IPS-NIHi11 (cell line): ENCODE measurements around the gene ENSA.
A peak's percentile ranks its signal among the peaks of the same experiment; 100 is the strongest.
"Not testable (repeated sequence)": the region's sequence is repeated elsewhere in the genome, so short reads cannot be mapped to it uniquely, and the experiment has no call there.

Source experiments
- DNase-seq: peaks from one replicate; pipeline ENCODE4 v3.0.0; 2012; ENCODE audit warnings: mixed read lengths, low spot score

Gene ENSA

GRCh38 chr1:150580966-150581365 lies 48.4 kb downstream of the ENSA start:
- DNase-seq: not testable (repeated sequence)

GRCh38 chr1:150579945-150580642 lies 49.3 kb downstream of the ENSA start:
- no peak for DNase-seq

GRCh38 chr1:150579110-150579944 lies 50.1 kb downstream of the ENSA start, which contains the start of gene MCL1:
Gene MCL1, minus strand, starts transcription at chr1:150579610. Its CDS starts 80 bp downstream, at chr1:150579530.
- peak; percentile 89 for DNase-seq

- no peak for DNase-seq
Measured at GRCh38 chr1:150578272-150579109, 50.9 kb downstream of the ENSA start.

GRCh38 chr1:150577557-150578271 lies 51.7 kb downstream of the ENSA start:
- no peak for DNase-seq

GRCh38 chr1:150576794-150577556 lies 52.4 kb downstream of the ENSA start:
- DNase-seq: no peak

- DNase-seq: no peak
Measured at GRCh38 chr1:150576367-150576711, 53.1 kb downstream of the ENSA start.

GRCh38 chr1:150575518-150576366 lies 53.7 kb downstream of the ENSA start:
- no peak for DNase-seq

- no peak for DNase-seq
Measured at GRCh38 chr1:150575072-150575489, 54.3 kb downstream of the ENSA start.

GRCh38 chr1:150574260-150575071 lies 54.9 kb downstream of the ENSA start:
- no peak for DNase-seq

GRCh38 chr1:150573648-150574071 lies 55.8 kb downstream of the ENSA start:
- not testable (repeated sequence) for DNase-seq

- no peak for DNase-seq
Measured at GRCh38 chr1:150572918-150573647, 56.3 kb downstream of the ENSA start.
